Keratinocyte (primary cell): ENCODE data around the gene PRAC1. TPM values are rescaled to one million over a fixed set of nuclear protein-coding genes. Genes with fewer than 3 reads are reported as not detected.

Experiments used
- DNase-seq: peaks from one replicate; pipeline ENCODE4 v3.0.0-alpha.2; 2011; ENCODE audit warnings: low read depth, missing footprints, low spot score
- FAIRE-seq: peaks from 2 replicates; lab custom pipeline; 2011; peaks lifted over from hg19 to GRCh38; lab: Jason Lieb, UNC
- H2AFZ ChIP-seq: 2 replicates; pipeline ENCODE4 v1.6.0; 2012; ENCODE audit warnings: low read length, control low read depth, inconsistent platforms; ENCODE audit not compliant: control insufficient read depth
- H3K27ac ChIP-seq: 2 replicates; pipeline ENCODE4 v1.5.1; 2011; ENCODE audit warnings: low read length; ENCODE audit not compliant: control insufficient read depth, insufficient read depth
- H3K27me3 ChIP-seq: 3 replicates; pipeline ENCODE4 v1.6.0; 2011; ENCODE audit warnings: low read length; ENCODE audit not compliant: control insufficient read depth, insufficient read depth; ENCODE audit errors: extremely low read depth
- H3K36me3 ChIP-seq, 2 experiments: 2 replicates in 1 of 2; 3 replicates in 1 of 2; pipeline ENCODE4 v1.5.1; 2011; ENCODE audit warnings: low read length in 2 of 2, mild to moderate bottlenecking in 1 of 2; ENCODE audit not compliant: control insufficient read depth in 2 of 2, insufficient read depth in 2 of 2; ENCODE audit errors: extremely low read depth in 1 of 2
- H3K4me1 ChIP-seq: 3 replicates; pipeline ENCODE4 v1.5.1; 2011; ENCODE audit warnings: low read length; ENCODE audit not compliant: control insufficient read depth, insufficient read depth; ENCODE audit errors: extremely low read depth
- H3K4me2 ChIP-seq: 3 replicates; pipeline ENCODE4 v1.6.0; 2011; ENCODE audit warnings: low read depth, low read length; ENCODE audit not compliant: control insufficient read depth, insufficient read depth; ENCODE audit errors: extremely low read depth
- H3K4me3 ChIP-seq, 3 experiments: fragments of 200-600 bp in 1 of 3; sonication (generic) in 1 of 3; 2 replicates in 2 of 3; 3 replicates in 1 of 3; pipeline ENCODE4 v1.5.1; 2011 to 2016; ENCODE audit warnings: low read length in 3 of 3, mild to moderate bottlenecking in 3 of 3, control low read depth in 2 of 3, inconsistent platforms in 1 of 3, low read depth in 1 of 3, mixed read lengths in 1 of 3, mixed run types in 1 of 3, moderate library complexity in 1 of 3; ENCODE audit not compliant: control insufficient read depth in 2 of 3, insufficient read depth in 2 of 3; ENCODE audit errors: extremely low read depth in 1 of 3
- H3K79me2 ChIP-seq: 2 replicates; pipeline ENCODE4 v1.6.0; 2012; ENCODE audit warnings: low read length; ENCODE audit not compliant: control insufficient read depth, insufficient read depth
- H3K9ac ChIP-seq: 3 replicates; pipeline ENCODE4 v1.6.0; 2011; ENCODE audit warnings: low read length; ENCODE audit not compliant: control insufficient read depth, insufficient read depth; ENCODE audit errors: extremely low read depth
- H3K9me1 ChIP-seq: 3 replicates; pipeline ENCODE4 v1.6.0; 2011; ENCODE audit warnings: low read length; ENCODE audit not compliant: control insufficient read depth, insufficient read depth; ENCODE audit errors: extremely low read depth
- H3K9me3 ChIP-seq: 2 replicates; pipeline ENCODE4 v1.5.1; 2012; ENCODE audit warnings: low read depth, low read length; ENCODE audit not compliant: control insufficient read depth
- H4K20me1 ChIP-seq: 3 replicates; pipeline ENCODE4 v1.6.0; 2011; ENCODE audit warnings: low read length; ENCODE audit not compliant: control insufficient read depth, insufficient read depth; ENCODE audit errors: extremely low read depth
- EZH2 ChIP-seq: IDR thresholded peaks from one replicate; pipeline ENCODE4 v1.6.1; 2012; ENCODE audit warnings: inconsistent platforms, mild to moderate bottlenecking, low read length, moderate library complexity
- dilution Hi-C: fragments of 300-500 bp; cut with MboI; formaldehyde crosslinking; loops from one replicate; pipeline ENCODE4 v1.7.0; 2020; ENCODE audit warnings: low sequenced_read_pairs; ENCODE audit not compliant: extremely low pct_ligation_motif_present
- polyA plus RNA-seq, 5 experiments: library from polyadenylated mRNA; depleted of rRNA in 3 of 5; stranded (reverse) in 3 of 5; stranded (forward) in 1 of 5; unstranded in 1 of 5; fragments of >200 nt; gene quantifications; 1 replicate in 1 of 5; 2 replicates in 3 of 5; 3 replicates in 1 of 5; pipeline versions ENCODE4 v1.2.1 to v1.2.3, GENCODE V29; 2011 to 2012; ENCODE audit warnings: missing spikeins in 2 of 5, low read depth in 1 of 5, low replicate concordance in 1 of 5
- TF ChIP-seq, protein P1 (sequence below), 3 experiments: IDR thresholded peaks in 1 of 3; conservative IDR thresholded peaks in 1 of 3; optimal IDR thresholded peaks in 1 of 3; 2 replicates in 2 of 3; 3 replicates in 1 of 3; pipeline versions ENCODE3 to v1.5.1; 2011; ENCODE audit warnings: low read length in 3 of 3, mild to moderate bottlenecking in 3 of 3, moderate library complexity in 2 of 3, control low read depth in 1 of 3, inconsistent platforms in 1 of 3; ENCODE audit not compliant: insufficient read depth in 2 of 3; ENCODE audit errors: extremely low read depth in 1 of 3

The PRAC1 gene
- polyA plus RNA-seq, 1 donor (not counting 4 experiments of a cell fraction or from before 2014, with no cell fraction given): not detected

DNA sequence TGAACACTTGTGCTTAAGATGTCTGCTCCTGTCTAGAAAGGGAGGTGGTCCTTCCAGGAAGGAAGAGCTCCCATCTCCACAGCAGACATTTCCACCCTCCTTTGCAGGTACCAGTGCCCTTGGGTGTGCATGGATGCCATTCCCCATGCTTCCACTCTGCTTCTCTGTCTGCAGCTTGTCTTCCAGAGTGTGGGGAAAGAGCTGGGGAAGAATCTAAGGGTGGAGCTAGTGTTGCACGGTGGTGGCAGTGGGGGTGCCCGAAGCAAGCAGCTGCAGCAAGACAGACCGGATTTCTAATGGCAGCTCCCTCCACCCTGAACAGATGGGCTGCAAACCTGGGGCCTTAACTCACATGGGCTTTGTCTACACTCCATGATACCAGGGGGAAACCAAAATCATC, 28.9 kb upstream of the PRAC1 start:
- FAIRE-seq: no peak

DNA sequence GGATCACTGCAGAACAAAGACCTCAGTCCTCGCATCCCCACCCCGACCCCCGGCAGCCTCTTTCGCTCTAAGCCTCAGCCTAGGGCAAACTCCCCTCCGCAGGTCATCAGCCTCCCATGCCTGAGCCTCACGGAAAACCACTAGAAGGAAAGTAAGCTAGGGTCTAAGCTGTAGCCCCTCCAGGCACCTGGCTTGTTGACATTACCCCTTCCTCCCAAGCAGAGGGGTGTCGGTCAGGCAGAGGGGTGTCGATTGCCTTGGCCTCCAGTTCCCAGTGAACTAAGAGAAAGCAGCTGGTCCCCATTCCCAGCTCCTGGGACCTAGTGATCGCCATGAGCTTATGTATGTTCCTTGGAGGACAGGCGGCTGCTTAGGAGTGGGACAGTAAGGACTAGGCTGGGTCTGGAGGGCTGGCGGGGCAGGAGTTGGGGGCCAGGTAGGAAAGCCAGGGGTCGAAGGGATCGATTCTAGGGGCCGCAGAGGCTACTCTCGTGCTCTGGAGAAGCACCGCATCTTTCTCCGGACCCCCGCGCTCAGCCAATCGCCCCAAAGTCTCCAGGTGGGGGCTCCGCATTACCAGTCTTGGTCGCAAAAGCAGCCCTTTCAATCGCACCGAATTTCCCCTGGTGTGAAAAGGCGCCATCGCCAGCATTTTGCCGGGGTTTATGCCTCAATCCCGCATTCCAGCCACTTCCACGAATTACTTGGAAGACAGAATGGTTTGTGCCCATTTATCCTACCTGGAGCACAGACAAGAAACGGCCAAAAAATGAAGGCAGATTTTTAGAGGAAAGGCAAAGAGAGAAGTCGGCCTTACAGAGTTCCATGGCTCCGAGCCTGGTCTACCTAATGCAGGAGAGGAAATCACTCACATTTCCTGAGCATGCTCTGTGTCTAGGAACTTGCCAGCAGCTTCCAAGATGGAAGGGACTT, 27.6 kb upstream of the PRAC1 start:
- Histone ChIP-seq H3K4me3 (no peak overlapping the region), H4K20me1 (no peaks in the 10 kb centered on the region), H3K9ac (no peak overlapping the region), H3K36me3 (no peaks in the 10 kb centered on the region), H3K4me1 (no peaks in the 10 kb centered on the region), H2AFZ (no peak overlapping the region), H3K27me3 (peaks cover 94% of the 10 kb centered on the region), H3K9me3 (no peaks in the 10 kb centered on the region), H3K9me1 (no peaks in the 10 kb centered on the region), H3K4me2 (no peak overlapping the region), H3K79me2 (no peaks in the 10 kb centered on the region), H3K27ac (no peak overlapping the region)
- TF ChIP-seq EZH2: peak; percentile 60
- TF ChIP-seq, protein P1, sequence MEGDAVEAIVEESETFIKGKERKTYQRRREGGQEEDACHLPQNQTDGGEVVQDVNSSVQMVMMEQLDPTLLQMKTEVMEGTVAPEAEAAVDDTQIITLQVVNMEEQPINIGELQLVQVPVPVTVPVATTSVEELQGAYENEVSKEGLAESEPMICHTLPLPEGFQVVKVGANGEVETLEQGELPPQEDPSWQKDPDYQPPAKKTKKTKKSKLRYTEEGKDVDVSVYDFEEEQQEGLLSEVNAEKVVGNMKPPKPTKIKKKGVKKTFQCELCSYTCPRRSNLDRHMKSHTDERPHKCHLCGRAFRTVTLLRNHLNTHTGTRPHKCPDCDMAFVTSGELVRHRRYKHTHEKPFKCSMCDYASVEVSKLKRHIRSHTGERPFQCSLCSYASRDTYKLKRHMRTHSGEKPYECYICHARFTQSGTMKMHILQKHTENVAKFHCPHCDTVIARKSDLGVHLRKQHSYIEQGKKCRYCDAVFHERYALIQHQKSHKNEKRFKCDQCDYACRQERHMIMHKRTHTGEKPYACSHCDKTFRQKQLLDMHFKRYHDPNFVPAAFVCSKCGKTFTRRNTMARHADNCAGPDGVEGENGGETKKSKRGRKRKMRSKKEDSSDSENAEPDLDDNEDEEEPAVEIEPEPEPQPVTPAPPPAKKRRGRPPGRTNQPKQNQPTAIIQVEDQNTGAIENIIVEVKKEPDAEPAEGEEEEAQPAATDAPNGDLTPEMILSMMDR (optimal IDR thresholded peaks at IDR 0.05 in 1 of 3, IDR thresholded peaks at IDR 0.05 in 1 of 3, conservative IDR thresholded peaks at IDR 0.05 in 1 of 3; ENCODE audit: extremely low read depth in 1 of 3, insufficient read depth in 2 of 3, low read length in 3 of 3): no peak
- DNase-seq (no peak), FAIRE-seq (no peak)
- dilution Hi-C loops: loop anchor here (25.0 kb wide), 1 partner anchor 88 kb away; no protein-coding TSS in a partner anchor

More for the DNA sequence above, 28.9 kb upstream of the PRAC1 start:
- peak; percentile 64 for TF ChIP-seq EZH2
- TF ChIP-seq, protein P1 (optimal IDR thresholded peaks at IDR 0.05 in 1 of 3, IDR thresholded peaks at IDR 0.05 in 1 of 3, conservative IDR thresholded peaks at IDR 0.05 in 1 of 3; ENCODE audit: extremely low read depth in 1 of 3, insufficient read depth in 2 of 3, low read length in 3 of 3): no peak
- H3K27me3 ChIP-seq: peaks cover 94% of the 10 kb centered on the region
- H3K4me2 ChIP-seq: no peak overlapping the region
- no peaks in the 10 kb centered on the region for H3K36me3 ChIP-seq
- no peak overlapping the region for H2AFZ ChIP-seq
- no peaks in the 10 kb centered on the region for H4K20me1 ChIP-seq
- DNase-seq: no peak
- no peak overlapping the region for H3K4me3 ChIP-seq
- no peaks in the 10 kb centered on the region for H3K9me3 ChIP-seq
- H3K27ac ChIP-seq: no peak overlapping the region
- dilution Hi-C loops: loop anchor here (25.0 kb wide), 1 partner anchor 89 kb away; no protein-coding TSS in a partner anchor
- no peak overlapping the region for H3K9ac ChIP-seq
- no peaks in the 10 kb centered on the region for H3K4me1 ChIP-seq
- H3K9me1 ChIP-seq: no peaks in the 10 kb centered on the region
- no peaks in the 10 kb centered on the region for H3K79me2 ChIP-seq
